Measurements from ENCODE around the gene CACNB4. TPM values are rescaled to one million over a fixed set of nuclear protein-coding genes. Genes with fewer than 3 reads are reported as not detected.

The CACNB4 gene
- total and polyA plus RNA-seq, 8 donors: 0.34 to 1.3 (median 0.70) TPM

DNA sequence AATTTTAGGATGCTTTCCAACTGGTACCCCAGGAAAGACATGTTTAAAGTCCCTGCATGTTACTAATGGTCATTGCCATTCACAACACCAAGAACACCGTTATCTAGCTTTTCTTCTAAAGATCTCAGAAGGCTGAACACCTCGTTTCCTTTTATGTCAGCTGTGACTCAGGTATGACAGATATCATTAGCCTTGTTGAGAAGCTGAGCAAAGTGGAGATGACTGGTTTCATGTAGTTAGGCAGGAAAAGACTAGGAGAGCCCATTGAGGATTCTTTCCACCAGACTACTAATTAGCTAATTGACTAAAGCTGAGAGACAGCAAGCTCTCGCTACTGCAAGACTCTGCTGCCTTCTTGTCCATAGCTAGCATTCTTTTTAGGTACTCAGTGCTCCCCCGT, 238.6 kb downstream of the CACNB4 start:
- H3K4me3 ChIP-seq: no peak overlapping the region
- no peak for FAIRE-seq
- TF ChIP-seq, protein P1, sequence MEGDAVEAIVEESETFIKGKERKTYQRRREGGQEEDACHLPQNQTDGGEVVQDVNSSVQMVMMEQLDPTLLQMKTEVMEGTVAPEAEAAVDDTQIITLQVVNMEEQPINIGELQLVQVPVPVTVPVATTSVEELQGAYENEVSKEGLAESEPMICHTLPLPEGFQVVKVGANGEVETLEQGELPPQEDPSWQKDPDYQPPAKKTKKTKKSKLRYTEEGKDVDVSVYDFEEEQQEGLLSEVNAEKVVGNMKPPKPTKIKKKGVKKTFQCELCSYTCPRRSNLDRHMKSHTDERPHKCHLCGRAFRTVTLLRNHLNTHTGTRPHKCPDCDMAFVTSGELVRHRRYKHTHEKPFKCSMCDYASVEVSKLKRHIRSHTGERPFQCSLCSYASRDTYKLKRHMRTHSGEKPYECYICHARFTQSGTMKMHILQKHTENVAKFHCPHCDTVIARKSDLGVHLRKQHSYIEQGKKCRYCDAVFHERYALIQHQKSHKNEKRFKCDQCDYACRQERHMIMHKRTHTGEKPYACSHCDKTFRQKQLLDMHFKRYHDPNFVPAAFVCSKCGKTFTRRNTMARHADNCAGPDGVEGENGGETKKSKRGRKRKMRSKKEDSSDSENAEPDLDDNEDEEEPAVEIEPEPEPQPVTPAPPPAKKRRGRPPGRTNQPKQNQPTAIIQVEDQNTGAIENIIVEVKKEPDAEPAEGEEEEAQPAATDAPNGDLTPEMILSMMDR (IDR thresholded peaks at IDR 0.05): no peak
- no peaks in the 10 kb centered on the region for H3K4me1 ChIP-seq
- no peak for ATAC-seq
- WGBS, 2 donors: 75 to 88% methylated on average over 4 of the region's 4 CpGs
- no peak for DNase-seq
- H3K9me3 ChIP-seq: no peaks in the 10 kb centered on the region
- no peak overlapping the region for H3K27ac ChIP-seq
- no peaks in the 10 kb centered on the region for H3K36me3 ChIP-seq
- intact Hi-C loops (cut with DNase I): no loop called here
- no peaks in the 10 kb centered on the region for H3K27me3 ChIP-seq

- no peak for DNase-seq
- no peaks in the 10 kb centered on the region for H3K27me3 ChIP-seq
- H3K9me3 ChIP-seq: no peaks in the 10 kb centered on the region
- H3K4me1 ChIP-seq: no peaks in the 10 kb centered on the region
- TF ChIP-seq, protein P1 (IDR thresholded peaks at IDR 0.05): no peak
- FAIRE-seq: no peak
- H3K27ac ChIP-seq: no peak overlapping the region
- no peaks in the 10 kb centered on the region for H3K36me3 ChIP-seq
- H3K4me3 ChIP-seq: no peak overlapping the region
- intact Hi-C loops (cut with DNase I): no loop called here
- no peak for ATAC-seq
Measured at GRCh38 chr2:151857650-151858049, 241.2 kb downstream of the CACNB4 start.

- Histone ChIP-seq H3K4me3 (no peak overlapping the region), H3K27me3 (no peaks in the 10 kb centered on the region), H3K36me3 (no peaks in the 10 kb centered on the region), H3K4me1 (no peaks in the 10 kb centered on the region), H3K9me3 (no peaks in the 10 kb centered on the region), H3K27ac (no peak overlapping the region)
- DNase-seq (no peak), FAIRE-seq (peak; percentile 41), ATAC-seq (no peak)
- TF ChIP-seq, protein P1 (IDR thresholded peaks at IDR 0.05): no peak
- 79 to 91% methylated on average over 3 of the region's 3 CpGs for WGBS, 2 donors
- intact Hi-C loops (cut with DNase I): no loop called here
Measured at GRCh38 chr2:151855111-151855510, 243.7 kb downstream of the CACNB4 start.

DNA sequence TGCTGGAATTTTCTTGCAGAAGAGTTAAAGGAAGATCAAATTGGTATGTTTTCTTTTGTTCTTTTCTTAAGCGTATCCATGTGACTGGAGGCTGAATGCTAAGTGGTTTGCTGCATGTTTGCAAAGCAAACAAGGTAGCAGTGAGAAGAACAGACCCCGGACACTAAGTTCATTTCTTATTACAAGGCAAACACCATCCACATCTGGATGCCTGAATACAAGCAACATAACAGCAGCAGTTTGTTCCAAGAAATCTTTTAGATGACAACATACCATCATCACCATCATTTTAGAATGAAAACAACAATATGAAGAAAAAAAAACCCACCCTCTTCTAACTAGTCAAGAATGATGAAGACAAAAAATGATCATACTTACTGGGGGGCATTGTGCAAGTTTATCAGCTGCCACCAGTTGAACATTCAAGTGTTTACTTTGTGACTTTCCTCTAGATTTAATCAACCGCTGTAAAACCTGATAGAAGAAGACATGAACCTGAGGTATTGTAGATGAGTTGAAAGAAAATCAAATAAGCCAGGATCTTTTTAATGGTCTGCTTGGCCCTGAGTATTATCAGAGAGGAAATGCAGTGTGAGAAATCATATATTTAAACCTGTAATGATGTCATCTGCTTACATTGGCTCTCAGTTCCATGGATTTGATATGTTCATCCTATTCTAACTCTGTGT, 245.6 kb downstream of the CACNB4 start:
- TF ChIP-seq, protein P1 (IDR thresholded peaks at IDR 0.05): no peak
- FAIRE-seq (no peak), DNase-seq (no peak), ATAC-seq (no peak)
- no peaks in the 10 kb centered on the region for H3K36me3 ChIP-seq
- H3K27me3 ChIP-seq: no peaks in the 10 kb centered on the region
- intact Hi-C loops (cut with DNase I): no loop called here
- no peaks in the 10 kb centered on the region for H3K9me3 ChIP-seq
- 71 to 76% methylated on average over 3 of the region's 3 CpGs for WGBS, 2 donors
- no peak overlapping the region for H3K27ac ChIP-seq
- H3K4me3 ChIP-seq: no peak overlapping the region
- no peaks in the 10 kb centered on the region for H3K4me1 ChIP-seq

DNA sequence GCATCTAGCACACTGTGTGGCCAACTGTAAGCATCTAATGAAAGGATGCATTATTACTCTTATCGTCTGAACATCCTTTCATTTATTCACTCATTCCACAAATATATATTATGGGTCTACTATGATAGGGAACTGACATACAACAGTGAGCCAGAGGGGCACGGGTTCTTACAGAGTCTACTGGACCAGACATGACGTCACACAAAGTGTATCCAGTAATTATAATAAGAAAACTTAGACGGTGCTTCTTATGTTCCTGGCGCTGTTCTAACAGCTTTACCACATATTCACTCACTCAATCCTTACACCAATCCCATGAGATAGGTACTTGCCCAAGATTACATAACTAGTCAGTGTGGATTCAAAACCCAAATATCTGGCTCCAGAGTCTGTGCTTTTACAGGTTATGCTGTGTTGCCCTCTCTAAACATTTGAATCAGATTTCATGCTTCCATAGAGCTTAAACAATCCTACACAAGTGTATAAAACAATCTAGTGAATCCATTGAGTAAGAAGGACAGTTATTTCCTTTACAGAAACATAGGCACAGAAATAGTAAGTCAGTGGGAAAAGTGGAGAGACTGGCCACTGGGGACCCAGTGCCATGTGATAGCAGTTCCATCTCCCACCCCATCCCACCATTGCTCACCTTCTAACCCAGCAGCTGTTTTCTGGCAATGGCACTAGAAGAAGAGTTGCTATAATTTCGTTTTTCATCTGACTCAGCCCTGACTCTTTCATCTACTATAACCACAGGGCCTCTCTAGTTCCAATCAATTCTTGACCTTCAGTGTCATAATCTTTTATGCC, 246.4 kb downstream of the CACNB4 start:
- intact Hi-C loops (cut with DNase I): no loop called here
- Histone ChIP-seq H3K9me3 (no peaks in the 10 kb centered on the region), H3K36me3 (no peaks in the 10 kb centered on the region), H3K27ac (no peak overlapping the region), H3K4me1 (no peaks in the 10 kb centered on the region), H3K27me3 (no peaks in the 10 kb centered on the region), H3K4me3 (no peak overlapping the region)
- TF ChIP-seq, protein P1 (IDR thresholded peaks at IDR 0.05): no peak
- DNase-seq: no peak
- WGBS, 2 donors: 81 to 83% methylated on average over 6 of the region's 6 CpGs
- ATAC-seq: no peak
- no peak for FAIRE-seq

All from pancreas (tissue), 10 donors.